GM06990 (cell line): ENCODE data around the gene LMBR1.
A peak's percentile ranks its signal among the peaks of the same experiment; 100 is the strongest.
"Not testable (repeated sequence)": the region's sequence is repeated elsewhere in the genome, so short reads cannot be mapped to it uniquely, and the experiment has no call there.

Experiments used
- DNase-seq: peaks from one replicate; pipeline ENCODE4 v3.0.0-alpha.2; 2011; ENCODE audit not compliant: insufficient read length; ENCODE audit errors: extremely low read depth
- H3K27me3 ChIP-seq: replicated peaks from 2 replicates; pipeline ENCODE4 v1.6.0; 2011; ENCODE audit warnings: low read length; ENCODE audit not compliant: control insufficient read depth, insufficient read depth
- H3K36me3 ChIP-seq: 2 replicates; pipeline ENCODE4 v1.5.1; 2011; ENCODE audit warnings: low read length; ENCODE audit not compliant: control insufficient read depth, insufficient read depth
- H3K4me3 ChIP-seq: replicated peaks from 2 replicates; pipeline ENCODE4 v1.5.1; 2011; ENCODE audit warnings: low read depth, mild to moderate bottlenecking, control low read depth, low read length
- TF ChIP-seq, protein P1 (sequence below): IDR thresholded peaks from 2 replicates; pipeline ENCODE4 v1.5.1; 2011; ENCODE audit warnings: low read length, control low read depth, mild to moderate bottlenecking, inconsistent platforms; ENCODE audit not compliant: insufficient read depth, poor library complexity, severe bottlenecking

Gene LMBR1

DNA sequence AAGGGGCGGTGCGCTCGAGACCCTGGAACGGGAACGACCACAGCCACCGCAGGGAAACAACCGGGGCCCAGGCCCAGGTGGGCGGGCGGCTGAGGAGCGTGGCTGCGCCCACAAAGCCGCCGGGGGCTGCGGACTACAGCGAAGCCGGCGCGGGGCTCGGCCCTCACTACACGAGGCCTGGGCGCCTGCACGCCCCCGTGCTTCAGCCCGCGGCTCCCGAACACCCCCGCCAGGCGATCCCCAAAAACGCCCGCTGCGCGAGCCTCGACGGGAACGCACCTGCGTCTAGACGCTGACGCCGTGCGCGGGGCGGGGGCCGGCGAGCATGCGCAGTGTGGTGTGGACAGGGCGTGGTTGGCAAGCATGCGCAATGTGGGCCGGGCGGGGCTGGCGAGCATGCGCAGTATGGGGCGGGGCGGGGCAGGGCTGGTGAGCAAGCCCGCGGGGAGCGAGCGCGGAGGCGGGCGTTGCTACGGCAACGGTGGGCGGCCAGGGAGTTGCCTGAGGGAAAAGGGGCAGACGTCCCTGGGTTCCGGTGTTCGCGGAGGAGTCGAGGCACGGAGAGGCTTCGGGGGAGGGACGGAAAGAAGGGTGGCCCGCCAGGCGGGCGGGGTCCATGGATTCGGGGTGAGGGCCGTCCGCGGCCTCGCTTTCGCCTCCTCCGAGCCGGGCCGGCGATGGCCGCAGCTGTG, 252.6 kb downstream of the LMBR1 start, which contains the start of gene RNF32:
TSS of gene RNF32 (plus strand) at position 518 of the 692 bp plus-strand sequence. CDS start 3,104 bp downstream, outside the sequence.
- peak; percentile 98 for DNase-seq
- no peaks in the 10 kb centered on the region for H3K27me3 ChIP-seq
- H3K36me3 ChIP-seq = no peaks in the 10 kb centered on the region; the same call in 1 of the 2 replicates
- peak within 1 kb of the TSS; percentile 96 for H3K4me3 ChIP-seq
- TF ChIP-seq, protein P1, sequence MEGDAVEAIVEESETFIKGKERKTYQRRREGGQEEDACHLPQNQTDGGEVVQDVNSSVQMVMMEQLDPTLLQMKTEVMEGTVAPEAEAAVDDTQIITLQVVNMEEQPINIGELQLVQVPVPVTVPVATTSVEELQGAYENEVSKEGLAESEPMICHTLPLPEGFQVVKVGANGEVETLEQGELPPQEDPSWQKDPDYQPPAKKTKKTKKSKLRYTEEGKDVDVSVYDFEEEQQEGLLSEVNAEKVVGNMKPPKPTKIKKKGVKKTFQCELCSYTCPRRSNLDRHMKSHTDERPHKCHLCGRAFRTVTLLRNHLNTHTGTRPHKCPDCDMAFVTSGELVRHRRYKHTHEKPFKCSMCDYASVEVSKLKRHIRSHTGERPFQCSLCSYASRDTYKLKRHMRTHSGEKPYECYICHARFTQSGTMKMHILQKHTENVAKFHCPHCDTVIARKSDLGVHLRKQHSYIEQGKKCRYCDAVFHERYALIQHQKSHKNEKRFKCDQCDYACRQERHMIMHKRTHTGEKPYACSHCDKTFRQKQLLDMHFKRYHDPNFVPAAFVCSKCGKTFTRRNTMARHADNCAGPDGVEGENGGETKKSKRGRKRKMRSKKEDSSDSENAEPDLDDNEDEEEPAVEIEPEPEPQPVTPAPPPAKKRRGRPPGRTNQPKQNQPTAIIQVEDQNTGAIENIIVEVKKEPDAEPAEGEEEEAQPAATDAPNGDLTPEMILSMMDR = no peak

DNA sequence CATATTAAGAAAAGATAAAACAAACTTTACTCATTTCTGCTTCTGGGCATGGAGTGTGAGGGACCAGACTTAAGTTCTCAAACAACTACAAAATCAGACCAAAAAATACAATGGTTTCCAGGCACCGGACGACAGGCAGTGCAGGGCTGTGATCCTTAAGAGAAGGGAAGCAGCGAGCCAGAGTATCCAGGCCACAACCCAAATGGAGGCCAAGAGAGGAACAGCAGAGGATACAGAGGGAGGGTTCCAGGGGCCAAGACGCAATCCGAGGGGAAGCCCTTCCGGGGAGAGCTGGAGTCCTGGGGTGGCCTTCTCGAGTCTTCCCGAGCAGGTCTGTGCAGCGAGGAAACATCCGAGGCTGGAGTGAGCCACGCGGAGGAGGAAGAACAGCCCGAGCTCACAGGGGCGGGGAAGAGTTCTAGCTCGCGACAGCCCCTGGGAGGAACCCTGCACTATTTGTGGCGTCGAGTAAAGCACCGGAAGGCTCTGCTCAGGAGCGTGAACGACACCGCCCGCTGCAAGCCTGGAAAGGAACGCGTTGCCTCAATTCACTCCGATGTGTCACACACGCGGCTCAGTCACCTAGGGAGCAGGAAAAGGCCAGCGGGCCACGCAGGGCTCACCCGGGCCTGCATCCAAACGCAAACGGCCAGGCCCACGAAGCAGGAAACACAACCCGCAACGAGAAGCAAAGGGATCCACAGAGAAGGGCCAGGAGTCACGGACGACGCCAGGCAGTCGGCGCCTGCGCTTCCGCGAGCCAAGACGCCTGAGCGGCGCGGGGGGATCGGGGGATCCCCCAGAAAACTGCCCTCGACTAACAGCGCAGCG, 253.3 kb downstream of the LMBR1 start:
- TF ChIP-seq, protein P1 = no peak
- Histone ChIP-seq H3K36me3 (no peaks in the 10 kb centered on the region; the same call in 1 of the 2 replicates), H3K27me3 (no peaks in the 10 kb centered on the region), H3K4me3 (peak overlapping the region; percentile 96)
- no peak for DNase-seq

DNA sequence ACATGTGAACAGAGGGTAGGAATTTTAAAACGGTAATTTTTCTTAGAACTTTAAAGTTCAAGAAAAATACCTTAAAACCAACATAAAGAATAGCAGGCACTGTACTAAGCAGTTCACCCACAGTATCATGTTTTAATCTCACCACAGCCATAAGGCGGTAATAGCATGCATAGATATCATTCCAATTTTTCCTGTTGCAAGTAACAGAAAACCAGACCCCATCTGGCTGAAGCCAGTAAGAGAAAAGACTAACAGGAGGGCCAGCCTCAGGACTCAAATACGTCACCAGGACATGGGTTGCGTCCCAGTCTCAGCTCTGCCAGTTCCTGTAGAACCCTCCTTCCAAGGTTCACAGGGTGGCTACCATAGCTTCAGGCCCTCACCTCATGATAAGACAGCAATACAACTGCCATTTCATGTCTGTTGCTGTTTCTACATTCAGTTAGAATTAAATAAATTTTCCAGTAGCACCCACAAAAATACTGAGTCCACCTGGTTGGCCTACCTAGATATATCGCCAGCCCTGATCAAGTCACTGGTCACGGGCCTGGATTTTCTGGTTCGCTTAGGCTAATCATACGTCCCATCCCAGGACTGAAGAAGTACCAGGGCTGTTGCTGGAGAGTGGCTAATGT, 254.4 kb downstream of the LMBR1 start:
- Histone ChIP-seq H3K27me3 (no peaks in the 10 kb centered on the region), H3K36me3 (no peaks in the 10 kb centered on the region; the same call in 1 of the 2 replicates), H3K4me3 (no peak overlapping the region)
- DNase-seq = no peak
- TF ChIP-seq, protein P1 = no peak

DNA sequence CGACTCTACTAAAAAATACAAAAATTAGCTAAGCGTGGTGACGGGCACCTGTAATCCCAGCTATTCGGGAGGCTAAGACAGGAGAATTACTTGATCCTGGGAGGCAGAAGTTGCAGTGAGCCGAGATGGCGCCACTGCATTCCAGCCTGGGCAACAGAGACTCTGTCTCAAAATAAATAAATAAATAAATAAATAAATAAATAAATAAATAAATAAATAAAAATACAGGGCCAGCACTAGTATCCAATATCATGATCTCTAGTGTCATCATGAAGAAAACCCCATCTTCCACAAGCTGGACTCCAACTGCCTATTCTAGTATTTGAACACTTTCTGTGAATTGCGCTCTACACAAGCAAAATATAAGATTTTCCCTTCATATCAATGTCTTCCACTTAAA, 255.9 kb downstream of the LMBR1 start:
- H3K36me3 ChIP-seq, H3K27me3 ChIP-seq, H3K4me3 ChIP-seq, DNase-seq: not testable (repeated sequence)

DNA sequence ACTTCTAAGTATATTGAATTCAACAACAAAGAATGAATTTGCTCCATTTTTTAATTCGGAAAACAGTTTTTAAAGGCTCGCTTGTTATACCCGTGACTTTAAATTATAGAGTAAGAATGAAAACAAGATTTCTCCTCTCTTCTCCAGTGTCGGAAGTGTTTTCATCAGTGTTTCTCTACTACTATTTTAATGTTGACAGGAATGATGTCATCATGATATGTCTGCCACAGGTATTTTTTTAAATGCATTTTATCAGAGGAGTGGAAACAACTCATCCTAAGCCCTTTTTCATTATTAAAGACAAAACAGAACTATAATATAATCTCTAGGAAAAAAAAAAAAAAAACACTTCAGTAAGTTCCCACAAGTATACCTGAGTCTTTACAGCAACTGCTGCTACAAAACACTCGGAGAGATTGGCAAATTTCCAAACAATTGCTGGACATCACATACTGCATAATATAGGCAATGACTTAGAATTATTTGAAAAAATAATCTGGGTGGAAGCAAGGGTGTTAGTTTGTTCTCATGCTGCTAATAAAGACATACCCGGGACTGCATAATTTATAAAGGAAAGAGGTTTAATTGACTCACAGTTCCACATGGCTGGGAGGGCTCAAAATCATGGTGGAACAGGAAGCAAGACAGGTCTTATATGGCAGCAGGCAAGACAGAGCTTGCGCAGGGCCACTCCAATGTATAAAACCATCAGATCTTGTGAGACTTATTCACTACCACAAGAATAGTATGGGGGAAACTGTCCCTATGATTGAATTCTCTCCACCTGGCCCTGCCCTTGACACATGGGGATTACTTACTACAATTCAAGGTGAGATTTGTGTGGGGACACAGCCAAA, 257.2 kb downstream of the LMBR1 start:
- TF ChIP-seq, protein P1 = no peak
- Histone ChIP-seq H3K4me3 (no peak overlapping the region), H3K36me3 (no peaks in the 10 kb centered on the region; the same call in 1 of the 2 replicates), H3K27me3 (no peaks in the 10 kb centered on the region)
- no peak for DNase-seq
